Ishikawa (cell line): ENCODE data around the gene NFE2L3.

Source experiments
- CEBPB ChIP-seq: IDR thresholded peaks from 2 replicates; pipeline ENCODE4 v1.6.1; 2012
- CREB1 ChIP-seq: IDR thresholded peaks from 2 replicates; pipeline ENCODE4 v1.6.1; 2012; ENCODE audit warnings: low read depth
- EGR1 ChIP-seq: IDR thresholded peaks from 2 replicates; pipeline ENCODE4 v1.6.1; 2012
- EP300 ChIP-seq: IDR thresholded peaks from 2 replicates; pipeline ENCODE4 v1.6.1; 2012; ENCODE audit warnings: borderline replicate concordance
- FOXM1 ChIP-seq: IDR thresholded peaks from 2 replicates; pipeline ENCODE4 v1.6.1; 2012; ENCODE audit warnings: low read depth, borderline replicate concordance
- MAX ChIP-seq: IDR thresholded peaks from 2 replicates; pipeline ENCODE4 v1.6.1; 2012
- NFIC ChIP-seq: IDR thresholded peaks from 2 replicates; pipeline ENCODE4 v1.6.1; 2012
- RAD21 ChIP-seq: IDR thresholded peaks from 2 replicates; pipeline ENCODE4 v1.6.1; 2012; ENCODE audit warnings: low read depth
- REST ChIP-seq: IDR thresholded peaks from 2 replicates; pipeline ENCODE4 v1.6.1; 2012; ENCODE audit warnings: low read depth, mild to moderate bottlenecking
- TAF1 ChIP-seq: IDR thresholded peaks from 2 replicates; pipeline ENCODE4 v1.6.1; 2012; ENCODE audit warnings: low read depth, mild to moderate bottlenecking
- TCF12 ChIP-seq: IDR thresholded peaks from 2 replicates; pipeline ENCODE4 v1.6.1; 2012; ENCODE audit warnings: low read depth
- TEAD4 ChIP-seq: IDR thresholded peaks from 2 replicates; pipeline ENCODE4 v1.6.1; 2012
- USF1 ChIP-seq: IDR thresholded peaks from 2 replicates; pipeline ENCODE4 v1.6.1; 2012
- YY1 ChIP-seq: IDR thresholded peaks from 2 replicates; pipeline ENCODE4 v1.6.1; 2012; ENCODE audit warnings: low read depth
- ZBTB7A ChIP-seq: IDR thresholded peaks from 2 replicates; pipeline ENCODE4 v1.6.1; 2012; ENCODE audit warnings: low read depth

Gene NFE2L3

GRCh38 chr7:26201247-26202018 lies 49.4 kb downstream of the NFE2L3 start, which contains the start of gene CBX3:
TSS of gene CBX3 (plus strand) at chr7:26201745. CDS start at chr7:26202999, 1,254 bp downstream.
- no peak for TF ChIP-seq FOXM1
- TF ChIP-seq CEBPB = no peak
- TF ChIP-seq NFIC = peak; percentile 62; the same call in 1 of the 2 replicates
- no peak for TF ChIP-seq YY1
- peak; percentile 5; the same call in 1 of the 2 replicates for TF ChIP-seq USF1
- TF ChIP-seq TAF1 = peak; percentile 52
- no peak for TF ChIP-seq MAX
- TF ChIP-seq RAD21 = no peak
- TF ChIP-seq EP300 = peak; percentile 2; the same call in 1 of the 2 replicates
- peak; percentile 29; the same call in 1 of the 2 replicates for TF ChIP-seq ZBTB7A
- TF ChIP-seq CREB1 = no peak
- no peak for TF ChIP-seq REST
- TF ChIP-seq EGR1 = peak; percentile 75
- TF ChIP-seq TCF12 = no peak; the same call in 1 of the 2 replicates
- TF ChIP-seq TEAD4 = 0 out of 2 replicates have a peak, but pooled peaks have one; percentile 10

GRCh38 chr7:26202019-26202990 lies 50.3 kb downstream of the NFE2L3 start:
- TF ChIP-seq FOXM1 = no peak
- TF ChIP-seq EP300 = no peak
- no peak for TF ChIP-seq YY1
- no peak for TF ChIP-seq USF1
- no peak for TF ChIP-seq CREB1
- TF ChIP-seq MAX = peak; percentile 14; the same call in 1 of the 2 replicates
- TF ChIP-seq NFIC = no peak
- no peak for TF ChIP-seq EGR1
- no peak for TF ChIP-seq TAF1

DNA sequence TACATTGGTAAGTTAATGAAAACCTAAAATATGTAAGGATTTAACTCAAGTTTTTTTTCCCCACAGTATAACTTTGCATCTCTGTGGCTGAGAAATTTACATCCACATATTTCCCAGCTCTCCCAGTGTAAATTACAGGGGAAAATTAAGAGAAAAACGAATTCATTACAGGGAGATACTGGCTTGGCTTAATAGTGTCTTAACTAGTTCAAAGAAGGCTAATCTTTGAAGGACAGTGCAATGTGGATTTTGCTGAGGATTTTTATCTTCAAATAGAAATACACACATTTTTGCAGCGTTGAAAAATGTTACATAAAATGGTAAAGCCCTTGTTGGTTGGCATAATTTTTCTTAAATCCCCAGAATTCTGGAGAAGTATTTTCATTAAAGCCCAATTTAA lies 51.0 kb downstream of the NFE2L3 start:
- TF ChIP-seq USF1 (no peak), EGR1 (no peak), CEBPB (no peak), TAF1 (no peak), REST (no peak), RAD21 (no peak), MAX (no peak), ZBTB7A (no peak), EP300 (no peak), TCF12 (no peak), CREB1 (no peak), TEAD4 (no peak)

- TF ChIP-seq EGR1 = no peak
- TF ChIP-seq FOXM1 = no peak
- no peak for TF ChIP-seq EP300
- no peak for TF ChIP-seq NFIC
- no peak for TF ChIP-seq YY1
- TF ChIP-seq CREB1 = no peak
- TF ChIP-seq REST = no peak
- TF ChIP-seq MAX = no peak
- no peak for TF ChIP-seq ZBTB7A
- no peak for TF ChIP-seq TEAD4
- TF ChIP-seq TCF12 = no peak
- TF ChIP-seq RAD21 = no peak
- TF ChIP-seq TAF1 = no peak
- TF ChIP-seq CEBPB = no peak
- no peak for TF ChIP-seq USF1
Observed at GRCh38 chr7:26208040-26208439, 56.0 kb downstream of the NFE2L3 start.
